Measurements from ENCODE around the gene FOXN4.

Gene FOXN4

GRCh38 chr12:109277899-109278762 is 31.0 kb downstream of the FOXN4 start:
- DNase-seq, result no peak

- no peak for DNase-seq
Observed at GRCh38 chr12:109277255-109277898, 31.7 kb downstream of the FOXN4 start.

- no peak for DNase-seq
Observed at GRCh38 chr12:109276160-109276559, 32.9 kb downstream of the FOXN4 start.

DNA sequence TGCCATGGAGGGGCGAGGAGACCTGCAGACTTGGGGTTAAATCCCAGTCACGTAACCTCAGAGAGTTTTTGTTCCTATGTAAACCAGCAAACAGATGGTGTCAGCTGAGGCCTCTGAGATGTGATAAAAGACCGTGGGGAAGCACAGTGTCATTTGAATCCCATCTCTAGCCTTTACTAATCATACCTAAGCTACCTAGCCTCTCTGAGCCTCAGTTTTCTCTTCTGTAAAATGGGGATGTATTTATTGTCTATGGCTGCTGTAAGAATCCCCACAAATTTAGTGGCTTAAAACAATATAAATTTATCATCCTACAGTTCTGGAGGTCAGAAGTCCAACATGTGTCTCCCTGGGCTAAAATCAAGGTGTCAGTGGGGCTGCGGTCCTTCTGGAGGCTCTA is 33.9 kb downstream of the FOXN4 start:
- DNase-seq, result no peak

- no peak for DNase-seq
Observed at GRCh38 chr12:109274381-109274780, 34.7 kb downstream of the FOXN4 start.

DNA sequence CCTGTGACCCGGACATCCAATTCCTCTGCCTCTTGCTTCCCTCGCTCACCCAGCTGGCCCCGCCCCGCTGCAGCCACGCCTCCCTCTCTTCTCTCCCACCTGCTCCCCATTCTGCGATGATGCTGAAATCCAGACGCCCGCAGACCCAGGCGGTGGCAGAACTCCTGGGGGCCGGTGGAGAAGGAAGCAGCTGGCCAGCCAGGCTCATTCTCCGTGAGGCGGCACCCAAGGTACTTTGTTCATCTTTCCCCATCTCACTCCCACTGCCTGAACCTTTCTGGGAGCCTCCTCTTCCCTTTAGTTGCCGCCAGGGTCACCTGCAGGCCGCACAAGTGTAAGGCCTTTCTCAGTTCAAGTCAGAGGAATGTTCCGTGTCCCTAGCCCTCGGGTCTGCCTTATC is 35.7 kb downstream of the FOXN4 start:
- no peak for DNase-seq

DNA sequence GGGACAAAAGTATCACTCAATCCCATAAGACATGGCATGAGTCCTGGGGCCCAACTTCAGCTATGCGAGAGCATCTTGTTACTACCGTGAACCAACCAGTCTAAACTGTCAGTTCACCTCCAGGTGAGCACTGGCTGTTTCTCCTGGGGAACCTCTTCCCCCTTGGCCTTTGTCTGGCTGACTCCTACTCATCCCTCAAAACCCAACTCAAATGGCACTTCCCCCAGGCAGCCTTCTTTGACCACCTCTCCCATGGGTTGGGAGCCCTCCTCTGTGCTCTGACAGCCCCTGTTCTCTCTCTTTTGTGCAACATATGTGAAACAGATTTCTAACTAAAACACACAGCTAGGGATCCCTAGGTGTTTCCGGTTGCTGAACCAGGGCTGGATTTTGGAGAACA is 37.7 kb downstream of the FOXN4 start:
- DNase-seq, result no peak

- no peak for DNase-seq
Observed at GRCh38 chr12:109270494-109270893, 38.6 kb downstream of the FOXN4 start.

- no peak for DNase-seq
Observed at GRCh38 chr12:109269428-109269827, 39.7 kb downstream of the FOXN4 start.

- DNase-seq, result no peak
Observed at GRCh38 chr12:109268896-109269295, 40.2 kb downstream of the FOXN4 start.

DNA sequence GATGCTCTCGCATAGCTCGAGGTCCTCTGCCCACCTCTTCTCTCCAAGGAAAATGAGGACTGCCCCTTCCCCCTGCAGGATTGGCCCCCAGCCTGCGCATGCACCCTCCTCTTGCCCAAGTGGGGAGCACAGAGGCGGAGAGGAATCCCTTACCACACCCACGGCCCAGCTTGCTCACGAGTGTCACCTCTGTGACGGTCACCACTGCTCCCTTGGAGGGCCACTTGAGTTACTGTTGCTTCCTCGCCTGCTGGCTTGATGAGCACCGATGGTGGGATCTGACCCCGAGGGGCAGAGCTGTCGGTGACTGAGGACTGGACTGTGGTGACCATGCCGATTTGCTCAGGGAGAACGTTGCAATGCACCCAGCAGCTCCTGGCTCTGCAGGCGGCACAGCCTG is 41.7 kb downstream of the FOXN4 start:
- no peak for DNase-seq

DNA sequence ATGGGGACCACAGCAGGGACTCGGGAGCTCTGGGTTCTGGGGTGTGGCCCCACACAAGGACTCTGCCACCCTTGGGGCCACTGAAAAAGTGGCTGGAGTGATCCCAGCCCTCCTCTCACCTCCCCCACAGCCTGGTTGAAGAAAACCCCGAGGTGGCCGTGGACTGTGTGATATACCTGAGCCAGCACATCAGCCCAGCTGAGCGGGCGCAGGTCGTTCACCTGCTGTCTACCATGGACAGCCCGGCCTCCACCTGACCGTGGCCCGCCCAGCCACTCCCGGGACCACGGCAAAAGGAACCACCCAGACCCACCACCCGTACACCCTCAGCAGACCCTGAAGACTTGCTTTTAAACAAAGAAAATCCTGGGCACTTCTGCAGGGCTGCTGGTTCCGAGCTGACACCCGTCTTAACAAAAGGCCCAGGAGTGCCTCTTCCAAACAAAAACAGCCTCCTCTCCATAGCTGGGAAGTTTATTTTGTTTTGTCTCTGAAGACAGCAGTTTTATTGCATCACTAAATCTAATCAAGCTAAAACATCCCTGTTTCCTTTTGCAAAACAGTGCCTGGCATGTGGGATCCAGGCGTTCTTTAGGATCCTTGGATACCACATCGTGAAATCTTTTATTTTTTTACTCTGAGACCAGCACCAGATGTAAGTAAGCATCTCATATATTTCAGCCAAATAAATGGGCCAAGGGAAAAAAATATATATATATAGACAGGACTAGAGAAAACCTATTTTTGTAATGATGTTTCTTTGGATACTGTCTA is 42.8 kb downstream of the FOXN4 start:
- DNase-seq, result no peak

DNA sequence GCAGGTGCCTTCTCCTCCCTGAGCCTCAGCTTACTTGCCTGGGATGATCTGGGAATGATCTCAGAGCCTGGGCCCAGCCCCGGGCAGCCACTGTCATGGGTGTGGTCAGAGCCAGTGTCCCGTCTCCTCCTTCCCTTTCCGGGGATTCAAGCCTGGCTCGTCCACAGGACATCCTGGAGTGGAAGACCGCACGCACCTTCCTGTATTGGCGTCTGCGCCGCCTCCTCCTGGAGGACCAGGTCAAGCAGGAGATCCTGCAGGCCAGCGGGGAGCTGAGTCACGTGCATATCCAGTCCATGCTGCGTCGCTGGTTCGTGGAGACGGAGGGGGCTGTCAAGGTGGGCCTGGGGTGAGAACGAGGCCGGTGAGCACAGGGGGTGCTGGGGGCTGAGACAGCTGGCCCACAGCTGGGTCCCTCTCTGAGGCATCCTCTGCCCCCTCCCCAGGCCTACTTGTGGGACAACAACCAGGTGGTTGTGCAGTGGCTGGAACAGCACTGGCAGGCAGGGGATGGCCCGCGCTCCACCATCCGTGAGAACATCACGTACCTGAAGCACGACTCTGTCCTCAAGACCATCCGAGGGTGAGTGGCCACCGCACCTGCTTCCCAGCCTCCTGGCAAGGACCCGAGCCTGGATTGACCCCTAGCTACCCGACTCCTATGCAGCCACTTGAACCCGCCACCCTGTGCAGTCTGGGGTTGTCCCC is 44.0 kb downstream of the FOXN4 start:
- no peak for DNase-seq

GRCh38 chr12:109264095-109264942 is 44.8 kb downstream of the FOXN4 start:
- no peak for DNase-seq

GRCh38 chr12:109263439-109263838 is 45.6 kb downstream of the FOXN4 start:
- no peak for DNase-seq

GRCh38 chr12:109261939-109262338 is 47.1 kb downstream of the FOXN4 start:
- DNase-seq, result no peak

GRCh38 chr12:109261087-109261486 is 48.0 kb downstream of the FOXN4 start:
- no peak for DNase-seq

DNA sequence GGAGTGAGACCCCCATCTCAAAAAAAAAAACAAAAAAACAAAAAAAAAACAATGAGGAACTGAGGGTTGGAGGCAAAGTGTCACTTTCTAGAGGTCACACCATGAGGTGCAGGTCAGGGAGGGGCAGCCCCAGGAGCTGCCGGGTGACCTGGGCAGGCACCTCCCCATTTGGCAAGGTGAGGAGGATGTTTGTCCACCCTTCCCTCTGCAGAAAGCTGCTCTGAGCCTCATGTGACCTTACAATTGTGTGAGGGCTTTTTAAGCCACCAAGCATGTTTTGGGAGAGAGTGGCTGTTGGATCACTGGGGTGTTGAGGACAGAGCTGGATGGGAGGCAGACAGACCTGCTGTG is 49.6 kb downstream of the FOXN4 start:
- DNase-seq, result no peak

DNA sequence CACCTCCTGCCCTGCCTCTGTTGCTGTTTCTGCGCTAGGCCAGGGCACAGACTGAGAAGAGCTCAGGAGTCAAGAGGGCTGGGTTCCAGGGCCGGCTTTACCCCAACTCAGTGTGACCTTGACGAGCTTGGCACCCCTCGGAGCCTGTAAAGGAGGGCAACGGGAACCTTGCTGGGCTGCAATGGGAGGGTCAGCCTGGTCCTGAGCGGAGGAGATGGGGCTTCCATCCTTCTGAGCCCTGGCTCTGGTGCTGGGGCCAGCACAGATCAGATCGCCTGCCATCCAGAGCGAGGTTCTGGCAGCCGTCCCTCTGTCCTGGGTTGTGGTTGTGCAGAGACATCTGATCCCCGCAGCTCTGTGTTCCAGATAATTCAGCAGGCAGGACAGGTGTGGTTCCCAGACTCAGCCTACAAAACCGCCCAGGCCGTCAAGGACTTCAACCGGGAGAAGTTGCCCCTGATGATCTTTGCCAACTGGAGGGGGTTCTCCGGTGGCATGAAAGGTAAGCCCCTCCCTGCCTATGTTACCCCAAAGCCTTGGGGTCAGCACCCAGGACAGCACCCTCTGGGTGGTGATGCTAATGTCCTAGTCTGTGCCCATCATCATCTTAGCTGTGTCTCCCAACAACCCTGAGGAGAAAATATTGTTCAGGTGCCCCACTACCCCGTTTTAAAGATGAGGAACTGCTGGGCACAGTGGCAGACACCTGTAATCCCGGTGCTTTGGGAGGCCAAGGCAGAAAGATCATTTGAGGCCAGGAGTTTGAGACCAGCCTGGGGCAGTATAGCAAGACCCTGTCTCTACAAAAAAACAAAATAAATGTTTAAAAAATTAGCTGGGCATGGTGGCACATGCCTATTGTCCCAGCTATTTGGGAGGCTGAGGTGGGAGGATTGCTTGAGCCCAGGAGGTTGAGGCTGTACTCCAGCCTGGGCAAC is 50.2 kb downstream of the FOXN4 start:
- no peak for DNase-seq

- DNase-seq, result no peak
Observed at GRCh38 chr12:109258201-109258600, 50.9 kb downstream of the FOXN4 start.

DNA sequence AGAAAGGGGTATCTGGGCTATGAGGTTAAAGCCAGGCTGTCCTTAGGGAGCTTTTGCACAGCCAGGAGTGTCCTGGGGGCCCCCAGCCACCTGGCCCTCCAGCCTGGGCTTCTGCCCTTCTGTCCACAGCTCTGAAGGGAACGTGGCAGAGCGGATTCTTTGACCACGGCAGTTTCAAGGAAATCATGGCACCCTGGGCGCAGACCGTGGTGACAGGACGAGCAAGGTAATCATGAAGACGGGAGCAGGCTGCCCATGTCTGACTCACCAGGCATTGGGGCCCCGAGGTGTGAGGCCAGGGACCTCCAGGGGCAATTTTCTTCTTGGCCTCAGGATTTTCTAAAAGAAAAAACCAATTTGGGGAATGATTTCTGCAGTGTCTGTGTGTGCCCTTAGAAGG is 53.1 kb downstream of the FOXN4 start:
- DNase-seq, result no peak
